Esophagus squamous epithelium (tissue), 5 donors: ENCODE measurements around the gene BMPR1B. TPM values are rescaled to one million over a fixed set of nuclear protein-coding genes. Genes with fewer than 3 reads are reported as not detected.

ENCODE experiments used
- DNase-seq: peaks from one replicate; lab custom pipeline; 2025; lab: John Stamatoyannopoulos, UW
- H3K27ac ChIP-seq, 4 donors: fragments of 200-600 bp; sonication (generic); one replicate each; pipeline ENCODE4 v1.5.1; 2016 to 2019; ENCODE audit warnings: mild to moderate bottlenecking in 1 of 4
- H3K27me3 ChIP-seq, 4 donors: fragments of 200-600 bp; sonication (generic); 1 replicate in 3 of 4; 2 replicates in 1 of 4; pipeline versions ENCODE4 v1.5.1 to v1.6.0; 2017 to 2021; ENCODE audit warnings: antibody characterized with exemption in 1 of 4
- H3K36me3 ChIP-seq, 3 donors: fragments of 200-600 bp; sonication (generic); one replicate each; pipeline ENCODE4 v1.5.1; 2016 to 2019
- H3K4me1 ChIP-seq, 3 donors: fragments of 200-600 bp; sonication (generic); one replicate each; pipeline ENCODE4 v1.5.1; 2017 to 2019
- H3K4me3 ChIP-seq, 4 donors: fragments of 200-600 bp; sonication (generic); 1 replicate in 3 of 4; 2 replicates in 1 of 4; pipeline ENCODE4 v1.5.1; 2016 to 2019; ENCODE audit warnings: mild to moderate bottlenecking in 2 of 4, moderate library complexity in 1 of 4
- H3K9me3 ChIP-seq, 3 donors: fragments of 200-600 bp; sonication (generic); one replicate each; pipeline ENCODE4 v1.5.1; 2016 to 2019
- POLR2A ChIP-seq, 4 donors: fragments of 450-650 bp; IDR thresholded peaks; one replicate each; pipeline ENCODE4 v1.6.1; 2017; ENCODE audit warnings: antibody characterized with exemption in 4 of 4, mild to moderate bottlenecking in 4 of 4, moderate library complexity in 3 of 4
- WGBS, 2 donors: methylation state at CpG; one replicate each; pipeline ENCODE4 v1.1.5; 2018; 5-methylcytosine and 5-hydroxymethylcytosine counted together
- intact Hi-C: fragments of 100-400 bp; cut with DNase I; formaldehyde crosslinking; loops from one replicate; pipeline ENCODE4 v1.15.0; 2022
- total RNA-seq, 4 donors: library from RNA; depleted of rRNA; stranded (reverse); fragments of >200 nt; gene quantifications; one replicate each; pipeline ENCODE4 v1.1.0, GENCODE V29; 2016
- TF ChIP-seq, protein P1 (sequence below), 6 experiments: fragments of 450-650 bp in 4 of 6; fragments of 200-600 bp in 2 of 6; sonication (generic) in 2 of 6; IDR thresholded peaks; one replicate each; pipeline ENCODE4 v1.5.1; 2016 to 2019; ENCODE audit warnings: antibody characterized with exemption in 6 of 6, mild to moderate bottlenecking in 4 of 6, moderate library complexity in 4 of 6
- donor health status: DM: yes; HTN: yes; CAD: no.

BMPR1B gene
- total RNA-seq, 4 donors from 2014 or later: 0.09 to 0.66 (median 0.38) TPM; not detected in 1

DNA sequence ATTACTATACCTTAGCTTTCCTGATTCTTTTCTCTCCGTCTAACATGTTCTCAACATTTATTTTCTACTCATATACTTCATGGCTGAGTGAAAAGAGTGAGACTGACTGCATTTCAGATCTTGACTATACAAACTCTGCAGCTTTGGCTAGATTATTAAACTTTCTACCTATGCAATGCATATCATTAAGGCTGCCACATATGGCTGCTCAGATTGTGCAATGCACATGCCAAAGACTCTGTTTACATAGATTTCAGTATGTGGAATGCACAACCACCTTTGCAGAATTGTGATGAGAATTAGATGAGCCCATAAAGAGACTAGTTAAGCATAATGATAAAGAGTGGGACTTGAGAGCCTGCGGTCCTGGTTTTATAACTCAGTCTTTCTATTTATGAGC is 196.5 kb downstream of the BMPR1B start:
- no peak overlapping the region for H3K27ac ChIP-seq
- TF ChIP-seq POLR2A (IDR thresholded peaks at IDR 0.05): no peak
- TF ChIP-seq, protein P1, sequence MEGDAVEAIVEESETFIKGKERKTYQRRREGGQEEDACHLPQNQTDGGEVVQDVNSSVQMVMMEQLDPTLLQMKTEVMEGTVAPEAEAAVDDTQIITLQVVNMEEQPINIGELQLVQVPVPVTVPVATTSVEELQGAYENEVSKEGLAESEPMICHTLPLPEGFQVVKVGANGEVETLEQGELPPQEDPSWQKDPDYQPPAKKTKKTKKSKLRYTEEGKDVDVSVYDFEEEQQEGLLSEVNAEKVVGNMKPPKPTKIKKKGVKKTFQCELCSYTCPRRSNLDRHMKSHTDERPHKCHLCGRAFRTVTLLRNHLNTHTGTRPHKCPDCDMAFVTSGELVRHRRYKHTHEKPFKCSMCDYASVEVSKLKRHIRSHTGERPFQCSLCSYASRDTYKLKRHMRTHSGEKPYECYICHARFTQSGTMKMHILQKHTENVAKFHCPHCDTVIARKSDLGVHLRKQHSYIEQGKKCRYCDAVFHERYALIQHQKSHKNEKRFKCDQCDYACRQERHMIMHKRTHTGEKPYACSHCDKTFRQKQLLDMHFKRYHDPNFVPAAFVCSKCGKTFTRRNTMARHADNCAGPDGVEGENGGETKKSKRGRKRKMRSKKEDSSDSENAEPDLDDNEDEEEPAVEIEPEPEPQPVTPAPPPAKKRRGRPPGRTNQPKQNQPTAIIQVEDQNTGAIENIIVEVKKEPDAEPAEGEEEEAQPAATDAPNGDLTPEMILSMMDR (IDR thresholded peaks at IDR 0.05): no peak
- intact Hi-C loops: no loop called here
- WGBS, 2 donors: 90 to 92% methylated on average over 2 of the region's 2 CpGs
- no peaks in the 10 kb centered on the region for H3K36me3 ChIP-seq
- no peaks in the 10 kb centered on the region for H3K4me1 ChIP-seq
- no peaks in the 10 kb centered on the region for H3K27me3 ChIP-seq
- no peak for DNase-seq
- no peaks in the 10 kb centered on the region for H3K9me3 ChIP-seq
- H3K4me3 ChIP-seq: no peak overlapping the region

DNA sequence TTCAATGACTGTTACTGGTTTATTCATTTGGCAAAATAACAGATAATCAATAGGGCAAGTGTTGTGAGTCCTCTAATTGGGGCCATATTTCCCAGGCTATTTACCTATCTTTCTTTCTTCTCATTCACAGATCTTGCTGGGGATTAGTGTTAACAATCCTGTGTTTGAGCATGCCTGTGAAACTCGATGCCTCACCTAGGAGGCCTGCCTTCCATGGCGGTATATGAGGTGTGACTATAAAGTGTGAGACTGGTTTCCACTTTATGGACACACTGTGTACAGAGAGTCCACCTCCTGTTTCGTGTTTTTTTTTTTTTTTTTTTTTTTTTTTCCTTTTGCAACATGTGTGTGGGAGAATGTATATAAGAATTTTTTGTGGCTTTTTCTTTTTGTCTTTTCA is 199.3 kb downstream of the BMPR1B start:
- WGBS, 2 donors: 30 to 46% methylated on average over 3 of the region's 3 CpGs
- no peak for DNase-seq
- intact Hi-C loops: no loop called here

DNA sequence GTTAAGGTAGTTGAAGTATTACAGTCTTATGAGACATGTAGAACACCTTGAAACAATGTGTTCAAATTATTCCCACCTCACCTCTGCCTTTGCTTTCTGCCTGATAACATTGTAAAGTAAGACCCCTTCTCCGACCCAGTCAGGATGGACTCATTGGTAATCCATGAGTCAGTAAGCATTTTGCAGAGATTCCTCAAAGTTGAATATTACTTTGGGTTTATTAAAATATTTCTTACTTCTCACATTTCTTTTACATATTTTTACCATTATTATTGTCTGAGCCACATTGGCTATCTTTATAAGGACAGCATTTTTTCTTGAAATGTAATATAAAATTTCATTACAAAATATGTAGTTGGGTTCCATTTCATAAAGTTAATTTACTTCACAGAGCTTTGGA is 201.6 kb downstream of the BMPR1B start:
- Histone ChIP-seq H3K27me3 (no peaks in the 10 kb centered on the region), H3K27ac (no peak overlapping the region), H3K36me3 (no peaks in the 10 kb centered on the region), H3K4me3 (no peak overlapping the region), H3K9me3 (no peaks in the 10 kb centered on the region), H3K4me1 (no peaks in the 10 kb centered on the region)
- DNase-seq: no peak
- no peak for TF ChIP-seq POLR2A (IDR thresholded peaks at IDR 0.05)
- TF ChIP-seq, protein P1 (IDR thresholded peaks at IDR 0.05): no peak
- WGBS, 2 donors: 93 to 95% methylated on average over 1 of the region's 1 CpG
- intact Hi-C loops: no loop called here

More for the DNA sequence above, 199.3 kb downstream of the BMPR1B start:
- H3K27me3 ChIP-seq: no peaks in the 10 kb centered on the region
- TF ChIP-seq, protein P1 (IDR thresholded peaks at IDR 0.05): no peak
- TF ChIP-seq POLR2A (IDR thresholded peaks at IDR 0.05): no peak
- no peak overlapping the region for H3K27ac ChIP-seq
- no peaks in the 10 kb centered on the region for H3K36me3 ChIP-seq
- H3K9me3 ChIP-seq: no peaks in the 10 kb centered on the region
- H3K4me1 ChIP-seq: no peaks in the 10 kb centered on the region
- H3K4me3 ChIP-seq: no peak overlapping the region

DNA sequence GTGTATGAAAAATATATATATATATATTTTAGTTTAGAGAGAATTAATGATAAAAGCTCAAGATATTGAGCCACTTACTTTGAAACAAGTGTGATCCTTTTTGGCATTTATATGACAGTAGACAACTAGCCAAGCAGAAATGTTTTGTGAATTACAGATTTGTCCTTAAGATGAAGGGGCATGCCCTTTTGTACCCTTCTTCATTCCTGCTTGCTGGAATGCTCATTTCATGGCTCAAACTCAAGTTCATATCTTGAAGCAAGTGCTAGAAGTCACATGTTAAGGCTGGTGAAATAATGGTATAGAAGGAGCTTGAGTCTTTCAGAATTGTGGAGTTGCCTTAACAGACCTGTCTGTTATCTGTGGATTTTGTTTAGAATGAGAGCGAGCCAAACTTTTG is 203.0 kb downstream of the BMPR1B start:
- H3K27ac ChIP-seq: no peak overlapping the region
- no peak overlapping the region for H3K4me3 ChIP-seq
- no peaks in the 10 kb centered on the region for H3K4me1 ChIP-seq
- H3K27me3 ChIP-seq: no peaks in the 10 kb centered on the region
- H3K9me3 ChIP-seq: no peaks in the 10 kb centered on the region
- DNase-seq: no peak
- intact Hi-C loops: no loop called here
- H3K36me3 ChIP-seq: no peaks in the 10 kb centered on the region
- TF ChIP-seq POLR2A (IDR thresholded peaks at IDR 0.05): no peak
- TF ChIP-seq, protein P1 (IDR thresholded peaks at IDR 0.05): no peak
- WGBS, 2 donors: 54 to 86% methylated on average over 1 of the region's 1 CpG

DNA sequence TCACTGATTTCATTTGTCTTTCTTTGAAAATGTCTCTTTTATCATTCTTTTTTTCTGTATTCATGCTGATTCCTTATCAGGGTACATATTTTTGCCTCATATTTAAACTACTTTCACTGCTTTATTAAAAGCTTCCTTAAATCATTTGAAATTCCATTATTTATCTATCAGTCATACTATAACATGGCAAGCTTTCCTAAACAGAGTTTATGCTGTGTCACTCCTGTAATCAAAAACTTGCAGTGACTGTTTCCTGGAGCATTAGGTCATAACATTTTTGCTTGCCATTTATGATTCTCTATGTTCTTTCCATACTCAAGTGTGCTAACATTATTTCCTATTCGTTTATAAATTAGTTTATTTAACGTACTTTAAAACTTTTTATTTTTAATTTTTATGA is 203.7 kb downstream of the BMPR1B start:
- 72 to 87% methylated on average over 2 of the region's 2 CpGs for WGBS, 2 donors
- no peak for DNase-seq
- TF ChIP-seq POLR2A (IDR thresholded peaks at IDR 0.05): no peak
- TF ChIP-seq, protein P1 (IDR thresholded peaks at IDR 0.05): no peak
- H3K27me3 ChIP-seq: no peaks in the 10 kb centered on the region
- H3K4me1 ChIP-seq: no peaks in the 10 kb centered on the region
- no peak overlapping the region for H3K27ac ChIP-seq
- no peak overlapping the region for H3K4me3 ChIP-seq
- no peaks in the 10 kb centered on the region for H3K9me3 ChIP-seq
- H3K36me3 ChIP-seq: no peaks in the 10 kb centered on the region
- intact Hi-C loops: no loop called here
